Endothelial cell of umbilical vein (primary cell): ENCODE measurements around the gene ELMO1. TPM values are rescaled to one million over a fixed set of nuclear protein-coding genes. Genes with fewer than 3 reads are reported as not detected.
A peak's percentile ranks its signal among the peaks of the same experiment; 100 is the strongest.

Source experiments
- BruUV-seq: library from RNA; stranded (reverse); fragments of 400-500 nt; replicated peaks from 2 replicates; lab custom pipeline; 2021; lab: Mats Ljungman, UMichigan
- CTCF ChIA-PET: fragments of 300-600, 350-600 bp; sonication (Branson Sonifier 250); formaldehyde crosslinking; loops from one replicate; lab custom pipeline; 2021; ENCODE audit warnings: antibody characterized with exemption, inconsistent platforms; lab: Charles Lee
- POLR2A ChIA-PET: fragments of 300-600, 350-600 bp; sonication (Branson Sonifier 250); formaldehyde crosslinking; loops from one replicate; lab custom pipeline; 2021; ENCODE audit warnings: antibody characterized with exemption, inconsistent platforms; lab: Charles Lee
- DNase-seq: peaks from one replicate; pipeline ENCODE4 v3.0.0-alpha.2; 2011; ENCODE audit warnings: low read depth, low spot score
- FAIRE-seq: peaks from 2 replicates; lab custom pipeline; 2011; peaks lifted over from hg19 to GRCh38; lab: Jason Lieb, UNC
- H2AFZ ChIP-seq: 2 replicates; pipeline ENCODE4 v1.6.0; 2012; ENCODE audit warnings: low read depth, low read length, control low read depth, inconsistent platforms
- H3K27ac ChIP-seq: 2 replicates; pipeline ENCODE4 v1.5.1; 2011; ENCODE audit warnings: low read depth, mild to moderate bottlenecking, control low read depth, low read length, moderate library complexity; ENCODE audit not compliant: insufficient read depth
- H3K27me3 ChIP-seq, 2 experiments: 2 replicates each; pipeline versions ENCODE4 v1.6.0 to v1.6.1; 2011; ENCODE audit warnings: low read length in 2 of 2, mixed read lengths in 1 of 2; ENCODE audit not compliant: control insufficient read depth in 2 of 2, insufficient read depth in 2 of 2
- H3K36me3 ChIP-seq, 2 experiments: 2 replicates in 1 of 2; 3 replicates in 1 of 2; pipeline ENCODE4 v1.5.1; 2011; ENCODE audit warnings: low read length in 2 of 2, mild to moderate bottlenecking in 1 of 2, moderate library complexity in 1 of 2; ENCODE audit not compliant: control insufficient read depth in 2 of 2, insufficient read depth in 2 of 2; ENCODE audit errors: extremely low read depth in 1 of 2
- H3K4me1 ChIP-seq: 3 replicates; pipeline ENCODE4 v1.5.1; 2011; ENCODE audit warnings: mild to moderate bottlenecking, low read length; ENCODE audit not compliant: control insufficient read depth, insufficient read depth; ENCODE audit errors: extremely low read depth
- H3K4me2 ChIP-seq: 2 replicates; pipeline ENCODE4 v1.6.1; 2011; ENCODE audit warnings: low read length, control low read depth, mixed read lengths; ENCODE audit not compliant: insufficient read depth
- H3K4me3 ChIP-seq, 3 experiments: fragments of 200-600 bp in 1 of 3; sonication (generic), shearing (Covaris generic) in 1 of 3; replicated peaks in 1 of 3; 2 replicates each; pipeline ENCODE4 v1.5.1; 2011 to 2016; ENCODE audit warnings: control low read depth in 3 of 3, low read length in 3 of 3, mild to moderate bottlenecking in 2 of 3, inconsistent platforms in 1 of 3, low read depth in 1 of 3, moderate library complexity in 1 of 3; ENCODE audit not compliant: insufficient read depth in 1 of 3
- H3K79me2 ChIP-seq: 2 replicates; pipeline ENCODE4 v1.6.0; 2012; ENCODE audit warnings: low read length, inconsistent platforms; ENCODE audit not compliant: control insufficient read depth, insufficient read depth
- H3K9ac ChIP-seq: replicated peaks from 2 replicates; pipeline ENCODE3; 2011; ENCODE audit warnings: low read length, control low read depth; ENCODE audit not compliant: insufficient read depth; ENCODE audit errors: extremely low read depth
- H3K9me1 ChIP-seq: replicated peaks from 3 replicates; pipeline ENCODE4 v1.6.0; 2011; ENCODE audit warnings: mild to moderate bottlenecking, low read length; ENCODE audit not compliant: control insufficient read depth, insufficient read depth; ENCODE audit errors: extremely low read depth
- H3K9me3 ChIP-seq: replicated peaks from 2 replicates; pipeline ENCODE4 v1.5.1; 2012; ENCODE audit warnings: low read length, inconsistent platforms; ENCODE audit not compliant: control insufficient read depth, insufficient read depth
- H4K20me1 ChIP-seq: replicated peaks from 2 replicates; pipeline ENCODE3; 2011; ENCODE audit warnings: mild to moderate bottlenecking, low read length; ENCODE audit not compliant: control insufficient read depth, insufficient read depth; ENCODE audit errors: extremely low read depth
- EZH2 ChIP-seq: IDR thresholded peaks from 2 replicates; pipeline ENCODE4 v1.6.1; 2012; ENCODE audit warnings: borderline replicate concordance, low read depth, mild to moderate bottlenecking, moderate library complexity, low read length, inconsistent platforms; ENCODE audit not compliant: severe bottlenecking
- FOS ChIP-seq: IDR thresholded peaks from 2 replicates; pipeline ENCODE4 v1.6.1; 2011; ENCODE audit warnings: mild to moderate bottlenecking, low read length, moderate library complexity, borderline replicate concordance; ENCODE audit not compliant: insufficient read depth
- GATA2 ChIP-seq: IDR thresholded peaks from 2 replicates; pipeline ENCODE4 v1.7.0; 2011; ENCODE audit warnings: low read depth, mild to moderate bottlenecking, moderate library complexity, mixed read lengths, low read length; ENCODE audit not compliant: insufficient read length, insufficient read depth
- JUN ChIP-seq: IDR thresholded peaks from 2 replicates; pipeline ENCODE4 v1.6.1; 2011; ENCODE audit warnings: borderline replicate concordance, low read depth; ENCODE audit not compliant: insufficient read length, insufficient read depth
- MAX ChIP-seq: IDR thresholded peaks from 2 replicates; pipeline ENCODE4 v1.6.1; 2011; ENCODE audit not compliant: insufficient read depth, insufficient read length
- MYC ChIP-seq: IDR thresholded peaks from one replicate; pipeline ENCODE4 v1.6.1; 2011; ENCODE audit warnings: mild to moderate bottlenecking, low read depth, low read length
- POLR2A ChIP-seq: IDR thresholded peaks from 2 replicates; pipeline ENCODE4 v1.6.1; 2012; ENCODE audit warnings: low read depth, mild to moderate bottlenecking, control low read depth, low read length
- POLR2AphosphoS5 ChIP-seq: IDR thresholded peaks from 2 replicates; pipeline ENCODE4 v1.6.1; 2012; ENCODE audit warnings: low read depth, mild to moderate bottlenecking, control low read depth, low read length, moderate library complexity; ENCODE audit not compliant: insufficient read depth
- dilution Hi-C: fragments of 300-500 bp; cut with MboI; formaldehyde crosslinking; loops from one replicate; pipeline ENCODE4 v1.15.0; 2019; ENCODE audit warnings: low sequenced_read_pairs; ENCODE audit not compliant: extremely low pct_ligation_motif_present
- intact Hi-C: fragments of 100-400 bp; cut with micrococcal nuclease; formaldehyde crosslinking; loops from one replicate; pipeline ENCODE4 v1.10.0; 2022
- polyA plus RNA-seq, 4 experiments: library from polyadenylated mRNA; depleted of rRNA in 3 of 4; stranded (reverse) in 3 of 4; unstranded in 1 of 4; fragments of >200 nt; gene quantifications; 2 replicates each; pipeline versions ENCODE4 v1.2.1 to v1.2.3, GENCODE V29; 2011 to 2012; ENCODE audit warnings: missing spikeins in 1 of 4
- total RNA-seq: library from RNA; stranded (reverse); gene quantifications from 2 replicates; pipeline ENCODE4 v1.2.3, GENCODE V29; 2021
- TF ChIP-seq, protein P1 (sequence below), 2 donors: IDR thresholded peaks; 1 replicate in 1 of 2; 2 replicates in 1 of 2; pipeline ENCODE4 v1.5.1; 2011; ENCODE audit warnings: low read length in 2 of 2, mild to moderate bottlenecking in 2 of 2, moderate library complexity in 2 of 2, control low read depth in 1 of 2, inconsistent platforms in 1 of 2, low read depth in 1 of 2; ENCODE audit not compliant: insufficient read depth in 1 of 2; ENCODE audit errors: extremely low read depth in 1 of 2

The ELMO1 gene
- total and polyA plus RNA-seq, 2 donors (not counting 3 experiments of a cell fraction or from before 2014, with no cell fraction given): 17.0 to 30.6 TPM

- DNase-seq: peak; percentile 100
- no peaks in the 10 kb centered on the region for H3K36me3 ChIP-seq
- no peaks in the 10 kb centered on the region for H3K79me2 ChIP-seq
- H3K27me3 ChIP-seq: no peaks in the 10 kb centered on the region
- peak overlapping the region; percentile 77 for H3K27ac ChIP-seq
- ChIA-PET CTCF (no interaction called here), POLR2A (no interaction called here)
- TF ChIP-seq MYC (no peak), MAX (no peak), POLR2AphosphoS5 (peak; percentile 92), JUN (peak; percentile 100), GATA2 (peak; percentile 36), POLR2A (peak; percentile 35), EZH2 (no peak), FOS (peak; percentile 100)
- TF ChIP-seq, protein P1, sequence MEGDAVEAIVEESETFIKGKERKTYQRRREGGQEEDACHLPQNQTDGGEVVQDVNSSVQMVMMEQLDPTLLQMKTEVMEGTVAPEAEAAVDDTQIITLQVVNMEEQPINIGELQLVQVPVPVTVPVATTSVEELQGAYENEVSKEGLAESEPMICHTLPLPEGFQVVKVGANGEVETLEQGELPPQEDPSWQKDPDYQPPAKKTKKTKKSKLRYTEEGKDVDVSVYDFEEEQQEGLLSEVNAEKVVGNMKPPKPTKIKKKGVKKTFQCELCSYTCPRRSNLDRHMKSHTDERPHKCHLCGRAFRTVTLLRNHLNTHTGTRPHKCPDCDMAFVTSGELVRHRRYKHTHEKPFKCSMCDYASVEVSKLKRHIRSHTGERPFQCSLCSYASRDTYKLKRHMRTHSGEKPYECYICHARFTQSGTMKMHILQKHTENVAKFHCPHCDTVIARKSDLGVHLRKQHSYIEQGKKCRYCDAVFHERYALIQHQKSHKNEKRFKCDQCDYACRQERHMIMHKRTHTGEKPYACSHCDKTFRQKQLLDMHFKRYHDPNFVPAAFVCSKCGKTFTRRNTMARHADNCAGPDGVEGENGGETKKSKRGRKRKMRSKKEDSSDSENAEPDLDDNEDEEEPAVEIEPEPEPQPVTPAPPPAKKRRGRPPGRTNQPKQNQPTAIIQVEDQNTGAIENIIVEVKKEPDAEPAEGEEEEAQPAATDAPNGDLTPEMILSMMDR (IDR thresholded peaks at IDR 0.05; ENCODE audit: extremely low read depth in 1 of 2, insufficient read depth in 1 of 2, low read depth in 1 of 2, low read length in 2 of 2): no peak
- no peak overlapping the region for H2AFZ ChIP-seq
- no peaks in the 10 kb centered on the region for H3K9me3 ChIP-seq
- H3K4me2 ChIP-seq: peak overlapping the region; percentile 53
- dilution Hi-C loops: no loop called here
- no peaks in the 10 kb centered on the region for H4K20me1 ChIP-seq
- H3K9ac ChIP-seq: peak overlapping the region; percentile 4
- peak; percentile 97 for FAIRE-seq
- BruUV-seq: TSS peak; percentile 85
- no peak overlapping the region for H3K4me3 ChIP-seq
- peaks cover 32% of the 10 kb centered on the region for H3K4me1 ChIP-seq
- intact Hi-C loops: loop anchor here (1.0 to 10.0 kb wide), 3 partner anchors 20 to 413 kb away; partner anchors contain the start of gene ELMO1
- no peaks in the 10 kb centered on the region for H3K9me1 ChIP-seq
These were observed 416.9 kb downstream of the ELMO1 start for GRCh38 chr7:37031571-37032257.
